Tibial nerve (tissue), 4 donors: ENCODE results near the gene USP20. TPM values are rescaled to one million over a fixed set of nuclear protein-coding genes. Genes with fewer than 3 reads are reported as not detected.

ENCODE experiments used
- DNase-seq, 2 donors: peaks; one replicate each; pipeline ENCODE4 v3.0.0-alpha.2; 2019; ENCODE audit warnings: low spot score in 2 of 2
- H3K27ac ChIP-seq, 4 donors: fragments of 200-600 bp; sonication (generic) in 3 of 4; one replicate each; pipeline ENCODE4 v1.5.1; 2017 to 2019; ENCODE audit warnings: mild to moderate bottlenecking in 1 of 4
- H3K27me3 ChIP-seq, 2 donors: fragments of 200-600 bp; sonication (generic) in 1 of 2; one replicate each; pipeline versions ENCODE4 v1.5.1 to v1.6.0; 2017 to 2019
- H3K36me3 ChIP-seq, 3 donors: fragments of 200-600 bp; sonication (generic); one replicate each; pipeline ENCODE4 v1.5.1; 2018 to 2019
- H3K4me1 ChIP-seq, 4 donors: fragments of 200-600 bp; sonication (generic) in 3 of 4; one replicate each; pipeline ENCODE4 v1.5.1; 2017 to 2019
- H3K4me3 ChIP-seq, 4 donors: fragments of 200-600 bp; sonication (generic) in 3 of 4; one replicate each; pipeline ENCODE4 v1.5.1; 2017 to 2019; ENCODE audit warnings: mild to moderate bottlenecking in 1 of 4, moderate library complexity in 1 of 4
- H3K9me3 ChIP-seq, 4 donors: fragments of 200-600 bp; sonication (generic) in 3 of 4; one replicate each; pipeline ENCODE4 v1.5.1; 2017 to 2019
- EP300 ChIP-seq, 2 donors: sonication (generic); formaldehyde crosslinking; IDR thresholded peaks; one replicate each; pipeline ENCODE4 v1.6.1; 2017; ENCODE audit warnings: antibody characterized with exemption in 2 of 2, mild to moderate bottlenecking in 1 of 2
- POLR2A ChIP-seq, 2 donors: fragments of 450-650 bp; IDR thresholded peaks; one replicate each; pipeline ENCODE4 v1.6.1; 2017; ENCODE audit warnings: antibody characterized with exemption in 2 of 2, mild to moderate bottlenecking in 2 of 2, moderate library complexity in 2 of 2
- WGBS, 2 donors: methylation state at CpG; one replicate each; pipeline ENCODE4 v1.1.5; 2018; 5-methylcytosine and 5-hydroxymethylcytosine counted together
- total RNA-seq, 4 donors: library from RNA; depleted of rRNA; stranded (reverse); fragments of >200 nt; gene quantifications; one replicate each; pipeline ENCODE4 v1.1.0, GENCODE V29; 2016
- TF ChIP-seq, protein P1 (sequence below), 5 experiments: fragments of 200-600 bp in 3 of 5; fragments of 450-650 bp in 2 of 5; sonication (generic) in 3 of 5; IDR thresholded peaks; one replicate each; pipeline ENCODE4 v1.5.1; 2016 to 2019; ENCODE audit warnings: antibody characterized with exemption in 5 of 5, mild to moderate bottlenecking in 3 of 5, moderate library complexity in 2 of 5

Gene USP20
- total RNA-seq, 4 donors from 2014 or later, result 20.1 to 50.1 (median 24.1) TPM

DNA sequence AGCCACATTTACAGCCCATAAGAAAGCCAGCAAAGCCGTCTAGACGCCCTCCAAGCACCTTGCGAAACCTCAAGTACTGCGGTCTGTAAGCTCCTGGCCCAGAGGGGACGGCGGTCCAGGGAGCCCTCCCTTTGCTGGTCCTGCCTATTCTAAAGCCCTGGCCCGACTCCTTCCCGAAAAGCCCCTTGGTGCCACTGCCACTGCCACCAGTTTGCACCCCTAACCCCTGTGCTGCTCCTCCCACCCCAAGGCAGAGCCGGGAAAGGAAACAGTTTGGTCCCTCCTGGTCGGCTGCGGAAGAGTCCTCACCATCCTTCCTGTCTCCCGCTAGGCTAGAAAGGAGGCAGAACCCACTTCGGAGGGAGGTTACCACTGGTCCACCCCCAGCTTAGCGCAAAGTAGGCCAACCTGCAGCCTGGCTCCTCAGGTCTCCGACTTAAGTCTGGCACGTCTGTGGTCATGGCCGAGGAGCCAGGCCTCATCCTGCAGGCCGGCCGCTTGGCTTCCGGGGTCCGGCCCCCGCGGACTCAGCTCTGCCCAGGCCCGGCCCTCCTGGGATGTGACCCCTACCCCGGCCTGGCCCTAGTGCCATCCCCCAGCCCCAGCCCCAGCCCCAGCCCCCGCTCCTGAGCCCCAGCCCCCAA lies 12.2 kb upstream of the USP20 start:
- H3K4me3 ChIP-seq, result peak overlapping the region; percentile 59 to 97 (median 77)
- TF ChIP-seq, protein P1, sequence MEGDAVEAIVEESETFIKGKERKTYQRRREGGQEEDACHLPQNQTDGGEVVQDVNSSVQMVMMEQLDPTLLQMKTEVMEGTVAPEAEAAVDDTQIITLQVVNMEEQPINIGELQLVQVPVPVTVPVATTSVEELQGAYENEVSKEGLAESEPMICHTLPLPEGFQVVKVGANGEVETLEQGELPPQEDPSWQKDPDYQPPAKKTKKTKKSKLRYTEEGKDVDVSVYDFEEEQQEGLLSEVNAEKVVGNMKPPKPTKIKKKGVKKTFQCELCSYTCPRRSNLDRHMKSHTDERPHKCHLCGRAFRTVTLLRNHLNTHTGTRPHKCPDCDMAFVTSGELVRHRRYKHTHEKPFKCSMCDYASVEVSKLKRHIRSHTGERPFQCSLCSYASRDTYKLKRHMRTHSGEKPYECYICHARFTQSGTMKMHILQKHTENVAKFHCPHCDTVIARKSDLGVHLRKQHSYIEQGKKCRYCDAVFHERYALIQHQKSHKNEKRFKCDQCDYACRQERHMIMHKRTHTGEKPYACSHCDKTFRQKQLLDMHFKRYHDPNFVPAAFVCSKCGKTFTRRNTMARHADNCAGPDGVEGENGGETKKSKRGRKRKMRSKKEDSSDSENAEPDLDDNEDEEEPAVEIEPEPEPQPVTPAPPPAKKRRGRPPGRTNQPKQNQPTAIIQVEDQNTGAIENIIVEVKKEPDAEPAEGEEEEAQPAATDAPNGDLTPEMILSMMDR (IDR thresholded peaks at IDR 0.05), result no peak
- TF ChIP-seq POLR2A (IDR thresholded peaks at IDR 0.05), result no peak
- TF ChIP-seq EP300 (IDR thresholded peaks at IDR 0.05), result no peak
- DNase-seq, result no peak
- peaks cover 0 to 11% (median 3%) of the 10 kb centered on the region in 4 donors for H3K4me1 ChIP-seq
- peak overlapping the region in 3 of 4 donors; percentile 69 to 88 (median 71) for H3K27ac ChIP-seq
- H3K27me3 ChIP-seq, result no peaks in the 10 kb centered on the region
- 18 to 23% methylated on average over 17 to 26 of the region's 26 CpGs for whole genome bisulfite sequencing, 2 donors
- no peaks in the 10 kb centered on the region for H3K9me3 ChIP-seq
- H3K36me3 ChIP-seq, result peaks cover 0 to 58% (median 10%) of the 10 kb centered on the region in 3 donors

DNA sequence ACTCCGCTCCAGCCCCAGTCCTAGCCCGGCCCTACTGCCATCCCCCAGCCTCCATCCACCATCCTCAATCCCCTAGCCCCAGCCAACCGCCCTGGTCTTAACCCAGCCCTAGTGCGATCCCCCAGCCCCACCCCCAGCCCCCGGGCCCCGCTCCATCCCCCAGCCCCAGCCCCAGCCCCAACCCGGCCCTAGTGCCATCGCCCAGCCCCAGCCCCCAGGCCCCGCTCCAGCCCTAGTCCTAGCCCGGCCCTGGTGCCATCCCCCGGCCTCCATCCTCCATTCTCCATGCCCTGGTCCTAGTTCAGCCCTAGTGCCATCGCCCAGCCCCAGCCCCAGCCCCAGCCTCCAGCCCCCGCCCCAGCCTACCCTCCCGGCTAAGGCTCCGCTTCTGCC lies 11.7 kb upstream of the USP20 start:
- Histone ChIP-seq H3K36me3 (peaks cover 0 to 58% (median 10%) of the 10 kb centered on the region in 3 donors), H3K9me3 (no peaks in the 10 kb centered on the region), H3K27ac (peak overlapping the region; percentile 8 to 88 (median 70)), H3K4me3 (peak overlapping the region; percentile 59 to 97 (median 77)), H3K27me3 (no peaks in the 10 kb centered on the region), H3K4me1 (peaks cover 0 to 11% (median 3%) of the 10 kb centered on the region in 4 donors)
- DNase-seq, result no peak
- 0% methylated on average over 5 of the region's 15 CpGs; no CpG with 5 or more reads in 1 of the 2 donors for WGBS, 2 donors
- TF ChIP-seq EP300 (IDR thresholded peaks at IDR 0.05) (no peak), POLR2A (IDR thresholded peaks at IDR 0.05) (no peak)
- TF ChIP-seq, protein P1 (IDR thresholded peaks at IDR 0.05), result no peak

DNA sequence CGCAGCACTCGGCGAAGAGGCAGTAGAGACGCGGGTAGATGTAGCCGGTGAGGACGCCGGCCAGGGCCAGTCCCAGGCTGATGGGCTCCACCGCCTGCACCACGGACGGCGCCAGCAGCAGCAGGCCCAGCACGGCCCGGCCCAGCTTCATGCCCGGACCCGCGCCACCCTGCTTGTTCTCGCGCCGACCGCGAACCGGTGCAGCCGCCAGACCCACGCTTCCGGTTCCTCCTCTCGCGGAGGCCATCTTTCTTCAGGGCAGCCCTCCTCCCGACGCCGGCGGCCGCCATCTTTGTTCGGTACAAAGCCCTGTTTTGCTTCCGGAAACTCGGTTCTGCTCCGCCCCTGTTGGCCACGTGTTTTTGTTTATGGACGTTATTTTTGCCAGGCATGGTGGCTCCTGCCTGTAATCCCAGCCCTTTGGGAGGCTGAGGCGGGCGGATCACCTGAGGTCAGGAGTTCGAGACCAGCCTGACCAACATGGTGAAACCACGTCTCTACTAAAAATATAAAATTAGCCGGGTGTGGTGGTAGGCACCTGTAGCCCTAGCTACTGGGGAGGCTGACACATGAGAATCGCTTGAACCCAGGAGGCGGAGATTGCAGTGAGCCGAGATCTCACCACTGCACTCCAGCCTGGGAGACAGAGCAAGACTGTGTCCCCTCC lies 11.2 kb upstream of the USP20 start, which contains the start of gene TOR1A:
Gene TOR1A (minus strand): TSS at position 202 of the 667 bp plus-strand sequence. CDS start 51 bp downstream, at position 151.
- peaks cover 0 to 58% (median 10%) of the 10 kb centered on the region in 3 donors for H3K36me3 ChIP-seq
- peak; percentile 89 to 92 for DNase-seq
- H3K27ac ChIP-seq, result peak within 1 kb of the TSS; percentile 8 to 88 (median 70)
- peak within 1 kb of the TSS; percentile 59 to 97 (median 77) for H3K4me3 ChIP-seq
- TF ChIP-seq POLR2A (IDR thresholded peaks at IDR 0.05) (peak in 1 of 2 donors; percentile 47), EP300 (IDR thresholded peaks at IDR 0.05) (peak; percentile 86 to 89)
- TF ChIP-seq, protein P1 (IDR thresholded peaks at IDR 0.05), result no peak
- 4 to 14% methylated on average over 13 to 45 of the region's 47 CpGs for WGBS, 2 donors
- peaks cover 0 to 11% (median 3%) of the 10 kb centered on the region in 4 donors for H3K4me1 ChIP-seq
- H3K9me3 ChIP-seq, result no peaks in the 10 kb centered on the region
- H3K27me3 ChIP-seq, result no peaks in the 10 kb centered on the region

DNA sequence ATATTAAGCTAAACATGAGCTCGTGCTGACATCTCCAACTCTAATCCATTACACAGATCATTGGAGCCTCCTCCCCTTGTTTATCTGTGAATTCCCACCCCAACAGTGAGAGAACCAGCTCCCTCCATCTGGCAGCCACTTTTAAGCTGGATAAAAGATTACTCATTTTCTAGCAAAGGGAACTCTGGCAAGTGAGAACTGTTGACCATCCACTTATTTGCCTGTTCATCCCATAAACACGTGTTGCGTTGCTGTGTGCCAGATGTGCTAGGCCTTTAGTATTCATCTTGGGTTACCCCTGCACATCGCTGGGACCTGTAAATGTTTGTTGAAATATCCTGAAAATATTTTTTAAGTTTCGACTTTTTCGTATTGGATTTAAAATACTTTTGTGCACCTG lies 8.9 kb upstream of the USP20 start:
- H3K27ac ChIP-seq, result no peak overlapping the region
- 80 to 87% methylated on average over 6 of the region's 6 CpGs for WGBS, 2 donors
- H3K4me1 ChIP-seq, result peaks cover 0 to 11% (median 3%) of the 10 kb centered on the region in 4 donors
- peaks cover 8 to 59% (median 15%) of the 10 kb centered on the region in 3 donors for H3K36me3 ChIP-seq
- DNase-seq, result no peak
- no peaks in the 10 kb centered on the region for H3K27me3 ChIP-seq
- H3K4me3 ChIP-seq, result no peak overlapping the region
- H3K9me3 ChIP-seq, result no peaks in the 10 kb centered on the region
- TF ChIP-seq, protein P1 (IDR thresholded peaks at IDR 0.05), result no peak
- no peak for TF ChIP-seq EP300 (IDR thresholded peaks at IDR 0.05)
- TF ChIP-seq POLR2A (IDR thresholded peaks at IDR 0.05), result no peak

DNA sequence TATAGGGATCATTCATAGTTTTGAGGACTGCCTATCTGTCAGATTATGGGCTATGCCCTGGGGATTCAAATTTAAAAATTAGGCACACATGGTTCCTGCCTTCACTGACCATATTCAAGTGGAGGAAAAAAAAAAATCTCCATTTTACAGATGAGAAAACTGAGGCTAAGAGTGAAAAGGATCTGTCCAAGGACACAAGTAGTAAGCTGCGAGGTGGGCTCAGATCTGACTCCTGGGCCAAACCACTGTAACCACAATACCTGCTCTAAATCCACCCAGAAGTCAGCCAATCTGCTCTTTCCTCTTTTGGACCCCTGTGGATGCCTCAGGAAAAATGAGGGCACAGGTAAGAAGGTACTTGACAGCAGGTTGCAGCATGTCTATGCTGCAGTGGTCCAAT lies 8.5 kb upstream of the USP20 start:
- H3K36me3 ChIP-seq, result peaks cover 8 to 59% (median 11%) of the 10 kb centered on the region in 3 donors
- WGBS, 2 donors, result 97% methylated on average over 1 of the region's 1 CpG
- peaks cover 0 to 11% (median 3%) of the 10 kb centered on the region in 4 donors for H3K4me1 ChIP-seq
- TF ChIP-seq POLR2A (IDR thresholded peaks at IDR 0.05) (no peak), EP300 (IDR thresholded peaks at IDR 0.05) (no peak)
- TF ChIP-seq, protein P1 (IDR thresholded peaks at IDR 0.05), result no peak
- no peak overlapping the region for H3K4me3 ChIP-seq
- no peak for DNase-seq
- H3K27ac ChIP-seq, result no peak overlapping the region
- H3K27me3 ChIP-seq, result no peaks in the 10 kb centered on the region
- H3K9me3 ChIP-seq, result no peaks in the 10 kb centered on the region
